PC-9 (cell line): ENCODE data around the gene MKNK2. TPM values are rescaled to one million over a fixed set of nuclear protein-coding genes. Genes with fewer than 3 reads are reported as not detected.

Experiments used
- BruUV-seq: library from RNA; stranded (reverse); fragments of 400-500 nt; replicated peaks from 2 replicates; lab custom pipeline; 2021; lab: Mats Ljungman, UMichigan
- CTCF ChIA-PET: fragments of 300-600 bp; sonication (Branson Sonifier 250); formaldehyde crosslinking; loops from one replicate; lab custom pipeline; 2022; ENCODE audit warnings: antibody characterized with exemption; lab: Charles Lee
- POLR2A ChIA-PET: fragments of 300-600 bp; sonication (Branson Sonifier 250); formaldehyde crosslinking; loops from one replicate; lab custom pipeline; 2022; ENCODE audit warnings: antibody characterized with exemption; ENCODE audit not compliant: unreplicated experiment; lab: Charles Lee
- DNase-seq, 2 experiments: peaks; one replicate each; pipeline versions ENCODE4 v3.0.0 to v3.0.0-alpha.2; 2015 to 2022; ENCODE audit warnings: mixed read lengths in 1 of 2
- H2AFZ ChIP-seq: fragments of 200-600 bp; sonication (generic); 2 replicates; pipeline ENCODE4 v1.8.1; 2017; ENCODE audit warnings: antibody characterized with exemption
- H3F3A ChIP-seq: fragments of 200-600 bp; sonication (generic); 2 replicates; pipeline ENCODE4 v1.8.1; 2017; ENCODE audit warnings: antibody characterized with exemption, mild to moderate bottlenecking, low read depth; ENCODE audit not compliant: insufficient read depth
- H3K27ac ChIP-seq: fragments of 200-600 bp; sonication (generic); 2 replicates; pipeline ENCODE4 v1.6.1; 2016; ENCODE audit warnings: mixed run types
- H3K27me3 ChIP-seq: fragments of 200-600 bp; sonication (generic); 2 replicates; pipeline ENCODE4 v1.6.1; 2016; ENCODE audit warnings: low read depth, mixed run types; ENCODE audit not compliant: insufficient read depth
- H3K36me3 ChIP-seq: fragments of 200-600 bp; sonication (generic); 2 replicates; pipeline ENCODE4 v1.6.1; 2016; ENCODE audit warnings: low read depth, mixed run types
- H3K4me1 ChIP-seq: fragments of 200-600 bp; sonication (generic); replicated peaks from 2 replicates; pipeline ENCODE4 v1.6.1; 2016; ENCODE audit warnings: mixed run types; ENCODE audit not compliant: insufficient read depth
- H3K4me2 ChIP-seq: fragments of 200-600 bp; sonication (generic); 2 replicates; pipeline ENCODE4 v1.6.1; 2017; ENCODE audit warnings: mixed run types
- H3K4me3 ChIP-seq: fragments of 200-600 bp; sonication (generic); 2 replicates; pipeline ENCODE4 v1.6.1; 2016; ENCODE audit warnings: mixed run types
- H3K79me2 ChIP-seq: fragments of 200-600 bp; sonication (generic); 2 replicates; pipeline ENCODE4 v1.6.1; 2017; ENCODE audit warnings: low read depth, mixed run types
- H3K9me2 ChIP-seq: fragments of 200-600 bp; sonication (generic); 2 replicates; pipeline ENCODE4 v1.8.1; 2017; ENCODE audit warnings: mild to moderate bottlenecking; ENCODE audit not compliant: insufficient read depth
- H3K9me3 ChIP-seq: fragments of 200-600 bp; sonication (generic); 2 replicates; pipeline ENCODE4 v1.8.1; 2016; ENCODE audit warnings: low read depth; ENCODE audit not compliant: insufficient read depth
- H4K20me1 ChIP-seq: fragments of 200-600 bp; sonication (generic); 2 replicates; pipeline ENCODE4 v1.8.1; 2017; ENCODE audit not compliant: insufficient read depth
- CTCF ChIP-seq: fragments of 200-600 bp; sonication (generic); conservative IDR thresholded peaks from 2 replicates; pipeline ENCODE4 v1.6.1; 2017; ENCODE audit warnings: mixed run types, antibody characterized with exemption, mild to moderate bottlenecking, moderate library complexity
- EZH2 ChIP-seq: fragments of 200-600 bp; sonication (generic); IDR thresholded peaks from 2 replicates; pipeline ENCODE4 v1.8.0; 2017; ENCODE audit warnings: antibody characterized with exemption, low read depth
- intact Hi-C: fragments of 100-400 bp; cut with micrococcal nuclease; formaldehyde crosslinking; loops from one replicate; pipeline ENCODE4 v1.10.0; 2022; ENCODE audit not compliant: unreplicated experiment
- total RNA-seq: library from RNA; stranded (reverse); gene quantifications from 2 replicates; pipeline ENCODE4 v1.2.3, GENCODE V29; 2021

Gene MKNK2
- total RNA-seq, 1 experiment from 2014 or later, result 132 TPM

- CTCF ChIA-PET, result no interaction called here
Observed at GRCh38 chr19:2033825-2034159, 17.3 kb downstream of the MKNK2 start.

GRCh38 chr19:2033115-2033824 lies 17.8 kb downstream of the MKNK2 start:
- peaks cover 21% of the 10 kb centered on the region for H3K4me1 ChIP-seq
- no peaks in the 10 kb centered on the region for H3K36me3 ChIP-seq
- peak overlapping the region; percentile 74; the same call in 1 of the 2 replicates for H3K4me2 ChIP-seq
- no peaks in the 10 kb centered on the region for H3K9me3 ChIP-seq
- BruUV-seq, result no TSS peak
- no peaks in the 10 kb centered on the region for H3K27me3 ChIP-seq
- H3K9me2 ChIP-seq, result no peaks in the 10 kb centered on the region
- intact Hi-C loops, result no loop called here
- no peak for TF ChIP-seq CTCF
- no peak for TF ChIP-seq EZH2
- H3K79me2 ChIP-seq, result no peaks in the 10 kb centered on the region
- H3K4me3 ChIP-seq, result no peak overlapping the region
- ChIA-PET CTCF (no interaction called here), POLR2A (no interaction called here)
- H3K27ac ChIP-seq, result no peak overlapping the region
- no peak overlapping the region for H2AFZ ChIP-seq
- peaks cover 26% of the 10 kb centered on the region for H3F3A ChIP-seq
- H4K20me1 ChIP-seq, result no peaks in the 10 kb centered on the region
- no peak for DNase-seq

More at GRCh38 chr19:2033825-2034159, 17.3 kb downstream of the MKNK2 start:
- TF ChIP-seq EZH2 (no peak), CTCF (no peak)
- peak overlapping the region; percentile 68; the same call in 1 of the 2 replicates for H3K4me2 ChIP-seq
- H4K20me1 ChIP-seq, result no peaks in the 10 kb centered on the region
- H3K4me1 ChIP-seq, result peaks cover 19% of the 10 kb centered on the region
- DNase-seq, result no peak
- H3K27ac ChIP-seq, result no peak overlapping the region
- BruUV-seq, result no TSS peak
- no peaks in the 10 kb centered on the region for H3K9me3 ChIP-seq
- no peaks in the 10 kb centered on the region for H3K27me3 ChIP-seq
- intact Hi-C loops, result no loop called here
- POLR2A ChIA-PET, result no interaction called here
- no peaks in the 10 kb centered on the region for H3K79me2 ChIP-seq
- H3K36me3 ChIP-seq, result no peaks in the 10 kb centered on the region
- no peak overlapping the region for H3K4me3 ChIP-seq
- H2AFZ ChIP-seq, result no peak overlapping the region
- H3F3A ChIP-seq, result peaks cover 26% of the 10 kb centered on the region
- no peaks in the 10 kb centered on the region for H3K9me2 ChIP-seq

- Histone ChIP-seq H4K20me1 (no peaks in the 10 kb centered on the region), H3K4me3 (peak overlapping the region; percentile 40; the same call in 1 of the 2 replicates), H3K9me2 (no peaks in the 10 kb centered on the region), H3K27ac (peak overlapping the region; percentile 78), H3K4me1 (peaks cover 25% of the 10 kb centered on the region), H3K27me3 (no peaks in the 10 kb centered on the region), H3F3A (peaks cover 22% of the 10 kb centered on the region), H3K79me2 (no peaks in the 10 kb centered on the region), H3K36me3 (no peaks in the 10 kb centered on the region), H3K4me2 (peak overlapping the region; percentile 74), H3K9me3 (no peaks in the 10 kb centered on the region), H2AFZ (no peak overlapping the region)
- peak; percentile 85 to 94 for DNase-seq
- POLR2A ChIA-PET, result interaction anchor here (0.7 kb wide), 1 partner anchor 466 kb away, joined by 3 read pairs; no protein-coding TSS in a partner anchor
- TF ChIP-seq CTCF, result no peak
- TF ChIP-seq EZH2, result no peak
- BruUV-seq, result no TSS peak
- CTCF ChIA-PET, result no interaction called here
- intact Hi-C loops, result no loop called here
Observed at GRCh38 chr19:2032296-2032941, 18.6 kb downstream of the MKNK2 start.
